CD14-positive monocyte (primary cell): ENCODE data around the gene COQ10B. TPM values are rescaled to one million over a fixed set of nuclear protein-coding genes. Genes with fewer than 3 reads are reported as not detected.
A peak's percentile ranks its signal among the peaks of the same experiment; 100 is the strongest.

Experiments
- DNase-seq, 3 donors: peaks; one replicate each; pipeline ENCODE4 v3.0.0-alpha.2; 2011 to 2022
- H2AFZ ChIP-seq: 2 replicates; pipeline ENCODE4 v1.6.0; 2012; ENCODE audit warnings: mild to moderate bottlenecking, low read depth, low read length, inconsistent platforms; ENCODE audit not compliant: insufficient read depth, poor library complexity, severe bottlenecking
- H3K27ac ChIP-seq, 2 donors: 1 replicate in 1 of 2; 2 replicates in 1 of 2; pipeline ENCODE4 v1.5.1; 2012 to 2013; ENCODE audit warnings: low read length in 2 of 2, control low read depth in 1 of 2, inconsistent platforms in 1 of 2, low read depth in 1 of 2, mild to moderate bottlenecking in 1 of 2
- H3K27me3 ChIP-seq, 2 donors: one replicate each; pipeline versions ENCODE4 v1.6.0 to v1.6.1; 2011 to 2013; ENCODE audit warnings: low read length in 2 of 2; ENCODE audit not compliant: control insufficient read depth in 2 of 2, insufficient read depth in 2 of 2
- H3K36me3 ChIP-seq, 2 donors: replicated peaks in 1 of 2; 1 replicate in 1 of 2; 2 replicates in 1 of 2; pipeline versions ENCODE4 v1.5.1 to v1.6.1; 2012 to 2013; ENCODE audit warnings: low read length in 2 of 2, control low read depth in 1 of 2, inconsistent platforms in 1 of 2, mild to moderate bottlenecking in 1 of 2; ENCODE audit not compliant: insufficient read depth in 2 of 2, control insufficient read depth in 1 of 2
- H3K4me1 ChIP-seq, 2 donors: 1 replicate in 1 of 2; 2 replicates in 1 of 2; pipeline versions ENCODE4 v1.5.1 to v1.6.1; 2012 to 2013; ENCODE audit warnings: low read length in 2 of 2, control low read depth in 1 of 2, inconsistent platforms in 1 of 2, mild to moderate bottlenecking in 1 of 2, moderate library complexity in 1 of 2; ENCODE audit not compliant: insufficient read depth in 2 of 2, control insufficient read depth in 1 of 2
- H3K4me2 ChIP-seq: replicated peaks from 2 replicates; pipeline ENCODE3; 2012; ENCODE audit warnings: low read length, moderate library complexity, mild to moderate bottlenecking; ENCODE audit not compliant: poor library complexity, severe bottlenecking; ENCODE audit errors: extremely low read depth
- H3K4me3 ChIP-seq, 3 experiments: fragments of 200-600 bp in 1 of 3; sonication (generic) in 1 of 3; replicated peaks in 1 of 3; 1 replicate in 2 of 3; 2 replicates in 1 of 3; pipeline ENCODE4 v1.5.1; 2011 to 2013; ENCODE audit warnings: low read length in 3 of 3, mild to moderate bottlenecking in 3 of 3, control low read depth in 2 of 3, low read depth in 2 of 3, inconsistent platforms in 1 of 3, moderate library complexity in 1 of 3
- H3K79me2 ChIP-seq: 2 replicates; pipeline ENCODE4 v1.6.0; 2012; ENCODE audit warnings: mild to moderate bottlenecking, control low read depth, inconsistent platforms, low read length, moderate library complexity; ENCODE audit not compliant: insufficient read depth
- H3K9ac ChIP-seq: 2 replicates; pipeline ENCODE4 v1.6.0; 2017; ENCODE audit warnings: low read length, mild to moderate bottlenecking; ENCODE audit not compliant: insufficient read depth, poor library complexity, severe bottlenecking
- H3K9me3 ChIP-seq, 2 donors: replicated peaks in 1 of 2; 1 replicate in 1 of 2; 2 replicates in 1 of 2; pipeline versions ENCODE4 v1.5.1 to v1.6.1; 2012 to 2013; ENCODE audit warnings: low read length in 2 of 2, control low read depth in 1 of 2; ENCODE audit not compliant: control insufficient read depth in 1 of 2, insufficient read depth in 1 of 2
- H4K20me1 ChIP-seq: 2 replicates; pipeline ENCODE4 v1.6.0; 2012; ENCODE audit warnings: mild to moderate bottlenecking, low read length, control low read depth, moderate library complexity; ENCODE audit not compliant: insufficient read depth
- H3K27ac Mint-ChIP-seq, 7 donors: one replicate each; pipeline ENCODE4 v1.8.0; 2020; ENCODE audit warnings: mild to moderate bottlenecking in 7 of 7, mixed read lengths in 7 of 7, moderate library complexity in 6 of 7, inconsistent platforms in 2 of 7
- H3K27me3 Mint-ChIP-seq, 3 donors: one replicate each; pipeline ENCODE4 v1.8.0; 2021 to 2022; ENCODE audit warnings: low read depth in 3 of 3, mild to moderate bottlenecking in 3 of 3, mixed read lengths in 3 of 3, moderate library complexity in 3 of 3, inconsistent platforms in 1 of 3
- H3K36me3 Mint-ChIP-seq, 2 donors: one replicate each; pipeline ENCODE4 v1.8.0; 2020; ENCODE audit warnings: mixed read lengths in 2 of 2, inconsistent platforms in 1 of 2, mild to moderate bottlenecking in 1 of 2
- H3K4me1 Mint-ChIP-seq: one replicate; pipeline ENCODE4 v1.8.0; 2020; ENCODE audit warnings: mild to moderate bottlenecking, mixed read lengths
- H3K4me3 Mint-ChIP-seq, 2 donors: one replicate each; pipeline ENCODE4 v1.8.0; 2020; ENCODE audit warnings: mild to moderate bottlenecking in 2 of 2, mixed read lengths in 2 of 2, moderate library complexity in 1 of 2
- H3K9me3 Mint-ChIP-seq, 7 donors: one replicate each; pipeline ENCODE4 v1.8.0; 2020 to 2022; ENCODE audit warnings: mixed read lengths in 7 of 7, mild to moderate bottlenecking in 6 of 7, moderate library complexity in 6 of 7, inconsistent platforms in 2 of 7
- CTCF ChIP-seq: fragments of 200-600 bp; IDR thresholded peaks from one replicate; pipeline ENCODE4 v1.8.0; 2022; ENCODE audit warnings: antibody characterized with exemption, mild to moderate bottlenecking
- WGBS: methylation state at CpG from one replicate; pipeline ENCODE4 v1.1.5; 2013; ENCODE audit warnings: missing lambda C conversion rate; ENCODE audit not compliant: insufficient coverage; 5-methylcytosine and 5-hydroxymethylcytosine counted together
- intact Hi-C, 2 donors: fragments of 100-400 bp; cut with micrococcal nuclease; formaldehyde crosslinking; loops; one replicate each; pipeline versions ENCODE4 v1.15.0 to v1.15.1; 2023
- polyA plus RNA-seq, 3 donors: library from polyadenylated mRNA; depleted of rRNA in 1 of 3; unstranded in 2 of 3; stranded (reverse) in 1 of 3; fragments of 300-500 nt in 2 of 3; fragments of >200 nt in 1 of 3; fragmentation: Illumina TruSeq in 2 of 3; gene quantifications; 1 replicate in 2 of 3; 2 replicates in 1 of 3; pipeline ENCODE4 v1.2.3, GENCODE V29; 2012 to 2021

Gene COQ10B
- polyA plus RNA-seq, 3 donors: 6.7 to 46.6 (median 38.3) TPM

- Mint-ChIP-seq H3K27ac (peak overlapping the region in 1 of 7 donors; percentile 46), H3K9me3 (peaks cover 0 to 2% (median 0%) of the 10 kb centered on the region in 7 donors), H3K36me3 (peaks cover 61 to 86% of the 10 kb centered on the region in 2 donors), H3K4me1 (no peaks in the 10 kb centered on the region), H3K4me3 (no peak overlapping the region), H3K27me3 (no peaks in the 10 kb centered on the region)
- H3K79me2 ChIP-seq: peaks cover 87% of the 10 kb centered on the region
- H3K36me3 ChIP-seq: peaks cover 93 to 99% of the 10 kb centered on the region in 2 donors
- H3K4me1 ChIP-seq: no peaks in the 10 kb centered on the region
- no peak overlapping the region for H3K9ac ChIP-seq
- H4K20me1 ChIP-seq: peaks cover 97% of the 10 kb centered on the region
- no peak overlapping the region for H3K4me2 ChIP-seq
- no peak overlapping the region for H3K27ac ChIP-seq
- DNase-seq: no peak
- no peak overlapping the region for H2AFZ ChIP-seq
- no peaks in the 10 kb centered on the region for H3K9me3 ChIP-seq
- H3K4me3 ChIP-seq: no peak overlapping the region
- H3K27me3 ChIP-seq: no peaks in the 10 kb centered on the region
- intact Hi-C loops: loop anchor here in 1 of 2 donors (10.0 kb wide), 1 partner anchor 49 kb away; no protein-coding TSS in a partner anchor
- WGBS: no CpG with 5 or more reads among the region's 1 CpG
- no peak for TF ChIP-seq CTCF
Observed at GRCh38 chr2:197416268-197416667, 37.1 kb upstream of the COQ10B start.

GRCh38 chr2:197419438-197419837, 33.9 kb upstream of the COQ10B start:
- no peak overlapping the region for H3K4me2 ChIP-seq
- H2AFZ ChIP-seq: no peak overlapping the region
- no peaks in the 10 kb centered on the region for H3K27me3 Mint-ChIP-seq
- H3K9me3 Mint-ChIP-seq: no peaks in the 10 kb centered on the region
- peaks cover 89 to 98% of the 10 kb centered on the region in 2 donors for H3K36me3 ChIP-seq
- no peaks in the 10 kb centered on the region for H3K4me1 ChIP-seq
- H3K79me2 ChIP-seq: peaks cover 97% of the 10 kb centered on the region
- H4K20me1 ChIP-seq: peaks cover 100% of the 10 kb centered on the region
- no peak overlapping the region for H3K27ac Mint-ChIP-seq
- H3K4me3 ChIP-seq: no peak overlapping the region
- no peak for TF ChIP-seq CTCF
- peaks cover 57 to 83% of the 10 kb centered on the region in 2 donors for H3K36me3 Mint-ChIP-seq
- no peaks in the 10 kb centered on the region for H3K4me1 Mint-ChIP-seq
- H3K27ac ChIP-seq: no peak overlapping the region
- H3K27me3 ChIP-seq: no peaks in the 10 kb centered on the region
- intact Hi-C loops: loop anchor here in 1 of 2 donors (10.0 kb wide), 1 partner anchor 45 kb away; no protein-coding TSS in a partner anchor
- H3K4me3 Mint-ChIP-seq: no peak overlapping the region
- H3K9me3 ChIP-seq: no peaks in the 10 kb centered on the region
- no peak overlapping the region for H3K9ac ChIP-seq
- DNase-seq: no peak
